Transverse colon (tissue), 4 donors: ENCODE measurements around the gene RNF150. TPM values are rescaled to one million over a fixed set of nuclear protein-coding genes. Genes with fewer than 3 reads are reported as not detected.

Experiments
- DNase-seq: peaks from one replicate; pipeline ENCODE4 v3.0.0-alpha.2; 2019
- H3K27ac ChIP-seq, 4 donors: fragments of 200-600 bp; sonication (generic); 2 replicates each; pipeline ENCODE4 v1.5.1; 2016 to 2018; ENCODE audit warnings: inconsistent platforms in 4 of 4
- H3K27me3 ChIP-seq: fragments of 200-600 bp; sonication (generic); 2 replicates; pipeline ENCODE4 v1.5.1; 2017; ENCODE audit warnings: inconsistent platforms
- H3K36me3 ChIP-seq, 4 donors: fragments of 200-600 bp; sonication (generic); 2 replicates each; pipeline ENCODE4 v1.5.1; 2017 to 2019; ENCODE audit warnings: inconsistent platforms in 4 of 4
- H3K4me1 ChIP-seq, 4 donors: fragments of 200-600 bp; sonication (generic); 2 replicates each; pipeline ENCODE4 v1.5.1; 2017 to 2020; ENCODE audit warnings: inconsistent platforms in 4 of 4
- H3K4me3 ChIP-seq, 4 donors: fragments of 200-600 bp; sonication (generic); 1 replicate in 1 of 4; 2 replicates in 3 of 4; pipeline versions ENCODE4 v1.5.1 to v1.6.1; 2017 to 2019; ENCODE audit warnings: inconsistent platforms in 4 of 4
- H3K9me3 ChIP-seq, 2 donors: fragments of 200-600 bp; sonication (generic); 2 replicates each; pipeline ENCODE4 v1.5.1; 2017 to 2019; ENCODE audit warnings: inconsistent platforms in 2 of 2
- EP300 ChIP-seq: sonication (generic); formaldehyde crosslinking; IDR thresholded peaks from one replicate; pipeline ENCODE4 v1.6.1; 2017; ENCODE audit warnings: antibody characterized with exemption, low read depth
- POLR2A ChIP-seq: fragments of 450-650 bp; IDR thresholded peaks from one replicate; pipeline ENCODE4 v1.6.1; 2016; ENCODE audit warnings: antibody characterized with exemption, mild to moderate bottlenecking, moderate library complexity
- POLR2AphosphoS5 ChIP-seq, 3 donors: sonication (generic); formaldehyde crosslinking; IDR thresholded peaks; one replicate each; pipeline ENCODE4 v1.6.1; 2016; ENCODE audit warnings: antibody characterized with exemption in 3 of 3
- WGBS, 2 donors: methylation state at CpG; one replicate each; pipeline ENCODE4 v1.1.5; 2018; ENCODE audit warnings: low coverage in 1 of 2; 5-methylcytosine and 5-hydroxymethylcytosine counted together
- in situ Hi-C, 4 donors: fragments of 200-750 bp; cut with MboI; loops; one replicate each; pipeline versions ENCODE4 v1.15.0 to v1.15.1; 2017; ENCODE audit warnings: low sequenced_read_pairs in 3 of 4, low pct_ligation_motif_present in 1 of 4, low pct_unique_long_range_greater_than_20kb in 1 of 4
- intact Hi-C: fragments of 100-400 bp; cut with DNase I; formaldehyde crosslinking; loops from one replicate; pipeline ENCODE4 v1.15.1; 2023; ENCODE audit warnings: low total_unique reads
- total RNA-seq, 4 donors: library from RNA; depleted of rRNA; stranded (reverse); fragments of >200 nt; gene quantifications; one replicate each; pipeline ENCODE4 v1.1.0, GENCODE V29; 2016
- TF ChIP-seq, protein P1 (sequence below), 5 experiments: fragments of 200-600 bp in 3 of 5; fragments of 450-650 bp in 2 of 5; sonication (generic) in 3 of 5; IDR thresholded peaks; 1 replicate in 2 of 5; 2 replicates in 3 of 5; pipeline ENCODE4 v1.5.1; 2016 to 2017; ENCODE audit warnings: antibody characterized with exemption in 5 of 5, inconsistent platforms in 3 of 5, mild to moderate bottlenecking in 2 of 5, moderate library complexity in 1 of 5

RNF150 gene
- total RNA-seq, 4 donors from 2014 or later: 2.8 to 15.3 (median 7.9) TPM

DNA sequence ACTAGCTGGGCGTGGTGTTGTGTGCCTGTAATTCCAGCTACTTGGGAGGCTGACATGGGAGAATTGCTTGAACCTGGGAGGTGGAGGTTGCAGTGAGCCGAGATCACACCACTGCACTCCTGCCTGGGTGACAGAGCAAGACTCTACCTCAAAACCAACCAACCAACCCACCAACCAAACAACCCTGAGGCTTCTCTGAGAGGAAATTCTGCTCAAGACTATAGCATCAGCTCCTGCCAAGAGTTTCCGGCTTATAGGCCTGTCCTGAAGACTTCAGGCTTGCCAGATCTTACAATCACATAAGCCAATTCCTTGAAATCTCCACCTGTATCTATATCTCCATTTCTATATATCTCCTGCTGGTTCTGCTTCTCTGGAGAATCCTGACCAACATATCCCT, 203.3 kb downstream of the RNF150 start:
- in situ Hi-C loops: no loop called here
- TF ChIP-seq, protein P1, sequence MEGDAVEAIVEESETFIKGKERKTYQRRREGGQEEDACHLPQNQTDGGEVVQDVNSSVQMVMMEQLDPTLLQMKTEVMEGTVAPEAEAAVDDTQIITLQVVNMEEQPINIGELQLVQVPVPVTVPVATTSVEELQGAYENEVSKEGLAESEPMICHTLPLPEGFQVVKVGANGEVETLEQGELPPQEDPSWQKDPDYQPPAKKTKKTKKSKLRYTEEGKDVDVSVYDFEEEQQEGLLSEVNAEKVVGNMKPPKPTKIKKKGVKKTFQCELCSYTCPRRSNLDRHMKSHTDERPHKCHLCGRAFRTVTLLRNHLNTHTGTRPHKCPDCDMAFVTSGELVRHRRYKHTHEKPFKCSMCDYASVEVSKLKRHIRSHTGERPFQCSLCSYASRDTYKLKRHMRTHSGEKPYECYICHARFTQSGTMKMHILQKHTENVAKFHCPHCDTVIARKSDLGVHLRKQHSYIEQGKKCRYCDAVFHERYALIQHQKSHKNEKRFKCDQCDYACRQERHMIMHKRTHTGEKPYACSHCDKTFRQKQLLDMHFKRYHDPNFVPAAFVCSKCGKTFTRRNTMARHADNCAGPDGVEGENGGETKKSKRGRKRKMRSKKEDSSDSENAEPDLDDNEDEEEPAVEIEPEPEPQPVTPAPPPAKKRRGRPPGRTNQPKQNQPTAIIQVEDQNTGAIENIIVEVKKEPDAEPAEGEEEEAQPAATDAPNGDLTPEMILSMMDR (IDR thresholded peaks at IDR 0.05): no peak
- no peak for TF ChIP-seq POLR2A
- TF ChIP-seq EP300: no peak
- TF ChIP-seq POLR2AphosphoS5 (IDR thresholded peaks at IDR 0.05): no peak
- intact Hi-C loops: no loop called here

GRCh38 chr4:140928880-140929279, 204.4 kb downstream of the RNF150 start:
- intact Hi-C loops (no loop called here), in situ Hi-C loops (no loop called here)
- H3K36me3 ChIP-seq: no peaks in the 10 kb centered on the region
- peaks cover 0 to 3% (median 1%) of the 10 kb centered on the region in 4 donors for H3K4me1 ChIP-seq
- no peak overlapping the region for H3K4me3 ChIP-seq
- H3K27me3 ChIP-seq: no peaks in the 10 kb centered on the region
- 29 to 35% methylated on average over 3 of the region's 3 CpGs for WGBS, 2 donors
- no peak overlapping the region for H3K27ac ChIP-seq
- H3K9me3 ChIP-seq: no peaks in the 10 kb centered on the region
- no peak for TF ChIP-seq POLR2A
- TF ChIP-seq POLR2AphosphoS5 (IDR thresholded peaks at IDR 0.05): no peak
- TF ChIP-seq EP300: no peak
- TF ChIP-seq, protein P1 (IDR thresholded peaks at IDR 0.05): no peak
- no peak for DNase-seq

More for the DNA sequence above, 203.3 kb downstream of the RNF150 start:
- no peaks in the 10 kb centered on the region for H3K27me3 ChIP-seq
- no peak for DNase-seq
- H3K4me1 ChIP-seq: peaks cover 0 to 7% (median 5%) of the 10 kb centered on the region in 4 donors
- H3K4me3 ChIP-seq: no peak overlapping the region
- H3K36me3 ChIP-seq: no peaks in the 10 kb centered on the region
- H3K27ac ChIP-seq: no peak overlapping the region
- WGBS, 2 donors: 72 to 82% methylated on average over 2 to 3 of the region's 3 CpGs
- H3K9me3 ChIP-seq: no peaks in the 10 kb centered on the region

GRCh38 chr4:140926672-140927071, 206.6 kb downstream of the RNF150 start:
- in situ Hi-C loops (no loop called here), intact Hi-C loops (no loop called here)
- TF ChIP-seq POLR2A (no peak), POLR2AphosphoS5 (IDR thresholded peaks at IDR 0.05) (no peak), EP300 (no peak)
- TF ChIP-seq, protein P1 (IDR thresholded peaks at IDR 0.05): no peak
- peaks cover 0 to 3% (median 0%) of the 10 kb centered on the region in 4 donors for H3K4me1 ChIP-seq
- H3K4me3 ChIP-seq: no peak overlapping the region
- no peaks in the 10 kb centered on the region for H3K36me3 ChIP-seq
- no peaks in the 10 kb centered on the region for H3K9me3 ChIP-seq
- 43 to 60% methylated on average over 1 to 2 of the region's 2 CpGs for WGBS, 2 donors
- DNase-seq: no peak
- H3K27ac ChIP-seq: no peak overlapping the region
- H3K27me3 ChIP-seq: no peaks in the 10 kb centered on the region

GRCh38 chr4:140925417-140925816, 207.9 kb downstream of the RNF150 start:
- TF ChIP-seq POLR2AphosphoS5 (IDR thresholded peaks at IDR 0.05) (no peak), POLR2A (no peak), EP300 (no peak)
- TF ChIP-seq, protein P1 (IDR thresholded peaks at IDR 0.05): no peak
- DNase-seq: no peak
- Histone ChIP-seq H3K9me3 (no peaks in the 10 kb centered on the region), H3K4me1 (no peaks in the 10 kb centered on the region), H3K27me3 (no peaks in the 10 kb centered on the region), H3K4me3 (no peak overlapping the region), H3K27ac (no peak overlapping the region), H3K36me3 (no peaks in the 10 kb centered on the region)
- WGBS, 2 donors: 79 to 80% methylated on average over 1 to 6 of the region's 6 CpGs
- in situ Hi-C loops: no loop called here
- intact Hi-C loops: no loop called here
